GDM1 (cell line): Measurements from ENCODE around the gene TNS4.

Experiments used
- DNase-seq: peaks from one replicate; lab custom pipeline; 2025; lab: John Stamatoyannopoulos, UW

The TNS4 gene

DNA sequence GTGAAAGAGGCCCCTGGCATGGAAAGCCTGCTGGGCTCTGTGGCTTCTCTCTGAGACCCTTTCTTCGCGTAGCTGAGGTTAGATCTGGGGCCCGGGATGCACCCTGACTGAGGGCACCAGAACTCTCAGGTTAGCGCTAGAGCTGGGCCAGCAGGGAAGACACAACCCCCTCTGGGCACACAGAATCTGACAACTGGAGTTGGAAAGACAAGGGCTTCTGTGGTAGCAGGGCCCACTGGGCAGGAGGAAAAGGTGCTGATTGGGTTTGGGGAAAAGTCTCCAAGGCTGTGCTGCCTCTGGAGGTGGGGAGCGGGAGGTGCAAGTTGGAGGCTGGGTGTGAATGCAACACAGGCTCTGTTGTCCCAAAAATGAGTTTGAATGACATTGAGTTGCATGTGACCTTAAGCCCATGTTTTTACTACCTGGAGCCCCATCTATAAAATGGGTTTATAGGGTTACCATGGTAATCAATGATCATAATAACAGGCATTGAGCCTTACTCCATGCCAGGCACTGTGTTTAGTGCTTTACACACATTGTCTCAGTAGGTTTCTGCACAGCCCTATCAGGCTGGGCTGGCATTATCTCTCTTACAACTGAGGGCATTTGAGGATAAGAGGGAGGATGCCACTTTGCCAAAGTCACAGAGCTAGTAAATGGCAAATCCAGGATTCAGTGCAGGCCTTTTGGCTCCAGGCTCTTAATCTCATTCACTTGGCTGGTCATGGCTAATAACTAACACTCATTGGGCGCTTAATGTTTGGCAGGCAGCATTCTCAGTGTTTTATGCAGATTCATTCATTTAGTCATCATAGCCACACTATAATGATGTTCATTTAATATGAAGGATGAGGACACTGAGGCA is 67.6 kb downstream of the TNS4 start:
- DNase-seq, result no peak

DNA sequence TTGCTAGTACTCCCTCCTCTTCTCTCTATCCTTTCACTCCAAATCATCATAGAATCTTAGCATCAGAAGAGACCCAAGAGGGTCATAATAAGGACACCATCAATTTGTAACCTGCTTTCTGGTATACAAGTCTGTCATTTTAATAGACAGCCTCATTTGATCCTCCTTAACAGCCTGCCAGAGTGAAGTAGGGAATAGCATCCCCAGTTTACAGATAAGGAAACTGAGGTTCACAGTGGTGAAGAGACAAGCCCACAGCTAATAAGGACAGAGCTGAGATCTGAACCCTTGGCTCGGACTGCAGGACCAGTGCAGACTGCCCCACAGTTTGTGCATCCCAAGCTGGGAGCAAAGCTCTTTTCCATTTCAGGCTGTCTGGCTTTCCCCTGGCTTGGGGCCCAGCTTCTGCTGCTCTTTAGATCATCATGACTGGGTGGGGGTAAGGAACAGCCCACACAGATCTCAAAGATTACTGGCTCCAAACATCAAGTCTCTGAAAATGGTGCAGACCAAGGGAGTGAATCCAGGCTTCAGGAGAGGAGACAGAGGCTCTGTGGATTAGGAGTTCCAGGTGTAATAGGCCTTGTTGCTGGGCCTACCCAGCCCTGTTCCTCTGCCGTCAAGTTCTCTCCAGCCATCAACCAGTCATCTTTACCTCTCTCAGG is 68.4 kb downstream of the TNS4 start:
- DNase-seq, result no peak

DNA sequence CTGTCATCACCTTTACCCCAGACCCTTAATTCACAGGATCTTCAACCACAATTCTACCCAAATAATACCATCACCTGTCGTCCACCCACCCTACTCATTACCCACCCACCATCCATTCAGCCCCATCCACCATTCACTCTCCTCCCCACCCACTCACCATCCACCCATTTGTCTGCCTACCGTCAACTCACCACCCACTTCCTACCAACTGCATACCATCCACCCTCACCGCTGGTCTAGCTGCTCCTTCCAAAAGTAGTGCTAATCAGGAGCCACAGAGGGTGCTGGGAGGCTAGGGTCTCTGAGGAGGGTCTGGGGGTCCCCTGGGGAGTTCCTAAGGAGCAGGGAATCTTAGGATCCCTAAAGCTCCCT is 70.2 kb downstream of the TNS4 start:
- no peak for DNase-seq

DNA sequence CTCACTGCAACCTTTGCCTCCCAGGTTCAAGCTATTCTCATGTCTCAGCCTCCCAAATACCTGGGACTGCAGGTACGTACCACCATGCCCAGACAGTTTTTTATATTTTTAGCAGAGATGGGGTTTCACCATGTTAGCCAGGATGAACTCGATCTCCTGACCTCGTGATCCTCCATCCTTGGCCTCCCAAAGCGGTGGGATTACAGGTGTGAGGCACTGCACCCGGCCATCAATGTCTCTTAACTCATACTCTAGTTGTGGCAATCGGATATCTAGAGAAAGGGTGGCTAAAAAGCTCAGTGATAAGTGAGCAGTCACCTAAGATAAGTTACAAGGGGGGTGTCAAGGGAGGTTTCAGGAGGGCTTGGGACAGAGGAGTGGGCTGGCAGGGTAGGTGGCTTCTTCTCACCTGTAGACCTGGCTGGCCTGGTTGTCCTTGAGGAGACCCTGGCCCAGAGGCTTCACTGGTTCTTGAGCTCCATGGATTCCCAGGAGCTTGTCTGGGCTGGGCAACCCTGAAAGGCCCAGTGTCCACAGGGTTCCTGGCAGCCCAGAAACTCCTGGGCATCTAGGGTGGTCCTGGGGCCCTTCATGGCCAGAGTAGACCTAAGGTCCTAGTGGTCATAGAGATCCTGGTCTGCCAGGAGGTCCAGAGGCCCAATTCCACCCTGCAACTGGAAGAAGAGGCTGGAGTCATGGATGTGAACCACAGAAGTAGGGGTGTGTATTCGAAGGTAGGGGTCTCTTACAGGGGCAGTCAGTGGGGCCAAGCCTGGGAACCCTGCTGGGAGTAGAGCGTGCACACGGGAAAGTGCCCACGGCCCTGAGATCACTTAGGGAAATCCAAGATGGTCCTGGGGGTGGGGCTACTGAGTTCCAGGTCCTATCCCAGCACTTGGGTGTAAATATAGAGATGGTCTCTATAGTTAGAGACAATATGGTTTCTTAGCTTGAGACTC is 70.9 kb downstream of the TNS4 start:
- no peak for DNase-seq

DNA sequence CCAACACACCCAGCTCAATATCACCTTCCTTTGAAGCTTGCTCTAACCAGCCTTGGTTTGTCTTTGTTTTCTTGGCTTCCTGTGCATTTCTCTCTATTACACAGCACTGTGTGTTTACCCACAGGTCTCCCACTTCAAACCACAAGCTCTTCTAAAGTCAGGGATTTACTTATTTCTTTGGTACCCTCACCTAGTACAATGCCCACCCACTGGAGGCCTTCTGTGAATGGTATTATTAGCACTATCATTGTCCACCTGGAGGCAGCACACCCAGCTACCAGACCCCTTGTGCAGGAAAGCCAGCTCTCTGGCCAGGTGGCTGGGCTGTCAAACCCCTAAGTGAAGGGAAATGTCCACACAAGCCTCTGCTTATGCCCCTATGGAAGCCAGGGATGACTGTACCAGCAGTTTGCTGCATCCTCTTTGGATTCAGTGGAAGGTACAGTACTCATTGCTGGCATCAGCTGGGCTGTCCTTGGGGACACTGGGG is 74.4 kb downstream of the TNS4 start:
- DNase-seq, result no peak
